HG03342 (cell line): ENCODE measurements around the gene CHDH.
A peak's percentile ranks its signal among the peaks of the same experiment; 100 is the strongest.

Source experiments
- ATAC-seq: cut with Tn5 transposase; IDR thresholded peaks from one replicate; pipeline ENCODE4 v1.9.1; 2021; ENCODE audit warnings: mild to moderate bottlenecking, moderate library complexity; ENCODE audit not compliant: unreplicated experiment

CHDH gene

GRCh38 chr3:53794597-53794996 is 51.6 kb downstream of the CHDH start:
- no peak for ATAC-seq

GRCh38 chr3:53792866-53793265 is 53.4 kb downstream of the CHDH start:
- ATAC-seq, result no peak

GRCh38 chr3:53791317-53791716 is 54.9 kb downstream of the CHDH start:
- ATAC-seq, result no peak

- no peak for ATAC-seq
Measured at GRCh38 chr3:53790470-53790869, 55.7 kb downstream of the CHDH start.

GRCh38 chr3:53789459-53789858 is 56.8 kb downstream of the CHDH start:
- ATAC-seq, result no peak

- no peak for ATAC-seq
Measured at GRCh38 chr3:53788038-53788437, 58.2 kb downstream of the CHDH start.

- ATAC-seq, result no peak
Measured at GRCh38 chr3:53787016-53787415, 59.2 kb downstream of the CHDH start.

GRCh38 chr3:53780806-53781205 is 65.4 kb downstream of the CHDH start:
- ATAC-seq, result no peak

GRCh38 chr3:53780171-53780570 is 66.0 kb downstream of the CHDH start:
- no peak for ATAC-seq

- ATAC-seq, result no peak
Measured at GRCh38 chr3:53778153-53778552, 68.1 kb downstream of the CHDH start.

GRCh38 chr3:53777468-53777867 is 68.8 kb downstream of the CHDH start:
- no peak for ATAC-seq

- no peak for ATAC-seq
Measured at GRCh38 chr3:53776494-53777101, 69.6 kb downstream of the CHDH start.

GRCh38 chr3:53775834-53776251 is 70.4 kb downstream of the CHDH start:
- ATAC-seq, result no peak

- ATAC-seq, result no peak
Measured at GRCh38 chr3:53775018-53775417, 71.2 kb downstream of the CHDH start.

GRCh38 chr3:53774414-53774813 is 71.8 kb downstream of the CHDH start:
- ATAC-seq, result no peak

- peak; percentile 89 for ATAC-seq
Measured at GRCh38 chr3:53773611-53774368, 72.4 kb downstream of the CHDH start.

- ATAC-seq, result no peak
Measured at GRCh38 chr3:53773021-53773436, 73.2 kb downstream of the CHDH start.

- no peak for ATAC-seq
Measured at GRCh38 chr3:53772562-53772961, 73.7 kb downstream of the CHDH start.

- no peak for ATAC-seq
Measured at GRCh38 chr3:53768478-53769459, 77.5 kb downstream of the CHDH start.

GRCh38 chr3:53766706-53767105 is 79.5 kb downstream of the CHDH start:
- no peak for ATAC-seq

- ATAC-seq, result no peak
Measured at GRCh38 chr3:53765753-53766152, 80.5 kb downstream of the CHDH start.
